Activated T-helper 1 cell treated with Interleukin-2 at 50 U/mL for 16 hours (primary cell): Measurements from ENCODE around the gene GYPA.
"Not testable (repeated sequence)": the region's sequence is repeated elsewhere in the genome, so short reads cannot be mapped to it uniquely, and the experiment has no call there.

Experiments
- DNase-seq: peaks from one replicate; pipeline ENCODE4 v3.0.0-alpha.2; 2020; ENCODE audit warnings: low read depth

The GYPA gene

DNA sequence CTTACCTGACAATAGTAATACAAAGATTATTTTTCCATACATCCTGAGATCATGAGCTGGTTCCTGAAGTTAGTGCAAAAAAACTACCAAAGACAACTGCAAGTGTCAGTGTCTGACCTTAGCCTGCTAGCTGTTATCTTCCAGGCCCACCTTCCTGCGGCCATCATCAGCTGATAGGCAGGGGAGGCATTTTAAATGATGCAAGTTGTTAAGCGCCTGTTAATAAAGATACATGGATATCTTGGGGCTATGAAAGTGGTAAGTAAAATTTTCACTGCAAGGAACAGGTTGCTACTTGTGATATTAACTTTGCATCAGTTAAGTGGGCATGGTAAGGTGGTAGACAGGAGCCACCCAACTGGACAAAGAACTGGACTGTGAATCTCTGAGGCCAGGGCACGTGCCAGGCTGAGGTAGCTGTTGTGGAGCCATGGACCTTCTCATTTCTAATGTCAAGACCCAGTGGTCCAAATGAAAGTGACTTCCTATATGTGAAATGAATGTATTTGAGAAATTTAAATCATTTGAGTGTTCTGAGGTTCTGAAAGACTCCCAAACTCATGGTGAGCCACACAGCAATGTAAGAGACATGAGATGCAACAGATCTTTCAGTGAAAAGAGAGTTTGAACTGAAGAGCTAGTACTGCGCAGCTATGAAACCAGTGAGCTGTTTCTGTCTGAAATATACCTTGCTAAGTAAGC is at the start of gene GYPA:
Gene GYPA (minus strand): TSS at position 125 of the 702 bp plus-strand sequence. CDS start 83 bp downstream, at position 42.
- not testable (repeated sequence) for DNase-seq

DNA sequence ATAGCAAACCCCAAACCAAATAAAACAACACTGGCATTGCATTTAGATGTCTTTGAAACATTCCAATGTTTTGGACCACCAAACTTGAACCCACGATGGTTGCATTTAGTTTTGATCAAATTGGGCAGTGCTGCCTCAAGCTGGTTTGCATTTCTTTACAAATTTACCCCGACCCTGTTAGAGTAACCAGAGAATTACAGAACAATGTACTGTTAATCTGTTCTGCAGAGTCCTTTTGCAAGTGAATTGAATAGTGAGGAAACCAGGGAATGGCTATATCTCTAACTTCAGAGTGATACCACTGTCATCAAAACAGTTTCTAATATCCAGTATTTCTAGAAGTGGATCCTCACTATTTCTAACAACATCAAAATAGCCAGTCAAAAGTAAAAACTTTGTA is 49.5 kb upstream of the GYPA start:
- DNase-seq: no peak

DNA sequence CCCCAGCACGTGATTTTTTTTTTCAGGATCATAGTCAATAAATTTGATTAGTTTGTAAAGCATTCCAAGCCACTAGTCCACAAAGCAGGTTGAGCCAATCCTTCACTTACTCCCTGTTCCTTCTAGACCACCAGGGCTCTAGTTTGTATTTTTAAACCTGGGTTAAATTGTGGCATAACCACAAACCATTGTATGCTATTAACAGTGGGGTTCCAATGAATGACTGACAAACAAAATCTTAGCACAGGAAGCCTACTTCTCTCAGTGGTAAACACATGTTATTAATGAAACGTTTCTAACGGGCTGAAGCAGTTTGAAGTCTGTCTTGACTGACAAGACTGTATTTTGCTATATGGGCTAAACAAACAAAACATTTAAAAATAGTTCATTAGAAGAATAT is 48.6 kb upstream of the GYPA start:
- DNase-seq: no peak

GRCh38 chr4:144185086-144185485 is 44.6 kb upstream of the GYPA start:
- no peak for DNase-seq

DNA sequence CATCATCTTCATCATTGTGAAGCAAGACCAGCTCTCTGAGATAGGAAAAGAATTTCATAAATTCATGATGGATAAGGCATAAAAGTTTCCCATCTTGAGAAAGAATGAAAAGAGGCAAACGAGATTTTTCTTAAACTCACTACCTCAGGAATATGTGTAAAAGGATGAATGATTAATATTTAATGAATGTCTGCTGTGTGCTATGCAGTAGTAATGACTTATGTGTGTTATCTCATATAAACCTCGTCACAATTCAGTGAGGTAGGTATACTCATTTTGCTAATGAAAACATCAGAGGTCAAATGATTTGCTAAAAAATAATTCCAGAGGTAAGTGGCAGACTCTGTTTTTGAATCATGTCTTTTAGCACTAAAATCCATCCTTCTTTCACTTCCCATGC is 42.6 kb upstream of the GYPA start:
- no peak for DNase-seq

GRCh38 chr4:144181391-144181790 is 40.9 kb upstream of the GYPA start:
- DNase-seq: no peak

GRCh38 chr4:144179152-144179739 is 38.7 kb upstream of the GYPA start:
- DNase-seq: no peak

GRCh38 chr4:144178414-144178813 is 37.9 kb upstream of the GYPA start:
- no peak for DNase-seq

DNA sequence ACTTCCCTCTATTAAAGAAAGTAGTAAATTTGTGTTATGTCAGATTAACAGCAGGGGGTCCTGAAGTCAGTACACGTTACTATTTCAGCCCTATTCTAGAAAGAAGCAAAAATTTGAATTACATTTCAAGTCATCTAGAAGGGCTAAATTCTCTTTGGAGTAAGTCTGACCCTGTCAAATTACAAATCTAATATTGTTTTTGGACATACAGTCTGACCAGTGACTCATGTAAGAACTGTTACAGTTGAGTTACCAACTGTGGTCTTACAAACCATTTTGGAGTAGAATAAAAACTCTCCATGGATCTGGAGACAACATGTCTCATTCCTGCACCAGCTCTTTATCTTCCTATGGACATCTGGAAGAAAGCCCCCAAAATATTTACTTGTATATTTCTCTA is 36.0 kb upstream of the GYPA start:
- no peak for DNase-seq

DNA sequence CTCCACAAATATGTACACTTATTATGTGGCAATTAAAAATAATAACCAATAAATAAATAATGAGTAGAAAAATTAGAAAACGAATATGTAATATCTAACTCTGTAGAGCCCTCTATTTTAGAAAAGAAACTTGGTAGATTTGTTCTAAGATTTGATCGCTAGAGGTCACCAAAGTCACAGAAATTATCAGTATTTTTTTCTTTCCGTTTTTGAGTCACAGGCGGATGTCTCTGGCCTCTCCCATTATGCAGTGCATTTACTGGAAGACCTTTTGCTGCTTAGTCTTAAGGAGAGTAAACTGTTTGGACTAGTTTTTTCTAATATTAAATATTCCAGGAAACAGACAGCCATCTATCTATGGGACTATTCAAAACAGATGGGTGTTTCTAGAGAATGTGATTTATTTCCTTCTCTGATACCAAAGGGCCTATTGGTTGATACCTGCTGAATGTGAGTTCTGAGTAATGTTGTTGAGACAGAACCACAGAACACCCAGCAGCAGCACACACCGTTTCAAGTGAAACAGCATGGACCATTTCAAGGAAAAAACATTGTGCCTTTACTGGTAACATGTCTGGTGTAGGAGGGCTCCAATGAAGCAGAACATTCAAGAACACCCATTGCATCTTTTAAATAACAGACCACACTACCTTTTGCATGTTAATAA is 34.0 kb upstream of the GYPA start:
- no peak for DNase-seq

GRCh38 chr4:144171697-144172096 is 31.2 kb upstream of the GYPA start:
- DNase-seq: no peak

DNA sequence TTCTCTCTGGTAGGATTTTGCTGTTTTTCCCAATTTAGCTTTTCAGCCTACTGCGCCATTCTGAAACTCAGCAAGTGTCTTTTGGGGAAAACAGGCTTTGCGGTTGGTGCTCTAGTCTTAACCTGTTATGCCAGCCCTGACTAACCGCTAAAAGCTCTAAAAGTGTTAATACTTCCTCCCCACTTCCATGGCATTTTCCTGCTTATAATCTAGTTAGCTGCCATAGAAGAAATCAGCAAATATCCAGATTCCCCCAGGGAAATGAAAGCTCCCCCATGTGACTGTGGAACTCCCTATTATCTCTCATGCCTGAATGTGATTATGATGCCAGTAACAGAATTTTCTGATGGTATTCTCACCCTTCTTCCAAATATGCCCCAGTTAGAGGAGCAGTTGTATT is 28.7 kb upstream of the GYPA start:
- no peak for DNase-seq

GRCh38 chr4:144154044-144154443 is 13.5 kb upstream of the GYPA start:
- no peak for DNase-seq

DNA sequence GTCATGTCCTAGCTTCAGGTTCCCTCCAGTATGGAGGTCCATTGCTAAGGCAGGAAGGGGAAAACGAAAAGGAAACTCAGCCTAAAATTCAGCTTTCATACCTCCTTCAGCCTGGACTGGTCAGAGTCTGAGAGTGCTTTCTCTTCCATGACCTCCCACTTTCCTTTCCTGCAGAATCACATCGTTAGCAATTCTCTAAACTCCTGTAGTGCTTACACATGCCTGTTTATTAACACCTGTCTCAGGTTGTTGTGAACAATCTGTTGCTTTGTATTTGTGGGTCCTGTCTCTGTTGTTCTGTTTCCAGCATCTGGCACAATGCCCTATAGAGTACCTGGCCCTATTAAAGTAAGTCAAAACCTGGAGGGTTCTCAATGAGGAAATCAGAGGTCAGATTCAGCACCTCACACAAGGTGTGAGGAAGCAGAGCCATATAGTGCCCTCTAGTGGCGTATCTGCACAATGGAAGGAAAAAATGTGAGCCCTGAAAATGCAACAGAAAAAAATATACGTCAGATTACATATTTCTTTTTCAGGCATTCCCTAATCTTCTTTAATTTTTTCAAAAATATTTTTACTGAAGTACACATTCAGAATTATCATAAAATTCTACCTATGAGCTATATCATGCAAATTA is 2.3 kb upstream of the GYPA start:
- not testable (repeated sequence) for DNase-seq

DNA sequence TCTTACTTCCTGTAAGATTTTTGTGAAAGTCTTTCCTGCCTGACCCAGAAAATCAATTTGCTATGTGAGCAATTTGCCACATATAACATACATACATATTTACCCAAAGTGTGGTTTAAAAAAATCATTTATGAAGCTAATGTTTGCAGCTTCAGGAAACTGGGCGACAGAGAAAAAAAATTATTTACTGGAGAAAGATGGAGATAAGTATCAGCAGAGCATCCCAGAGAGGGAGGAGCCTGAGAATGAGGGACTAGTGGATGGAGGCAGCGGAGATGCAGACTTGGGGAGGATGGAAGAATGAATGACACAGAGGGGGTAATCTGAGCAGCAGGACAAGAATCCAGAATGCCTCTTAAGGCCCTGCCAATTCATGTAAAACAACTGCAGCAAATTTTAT is 975 bp upstream of the GYPA start:
- no peak for DNase-seq

DNA sequence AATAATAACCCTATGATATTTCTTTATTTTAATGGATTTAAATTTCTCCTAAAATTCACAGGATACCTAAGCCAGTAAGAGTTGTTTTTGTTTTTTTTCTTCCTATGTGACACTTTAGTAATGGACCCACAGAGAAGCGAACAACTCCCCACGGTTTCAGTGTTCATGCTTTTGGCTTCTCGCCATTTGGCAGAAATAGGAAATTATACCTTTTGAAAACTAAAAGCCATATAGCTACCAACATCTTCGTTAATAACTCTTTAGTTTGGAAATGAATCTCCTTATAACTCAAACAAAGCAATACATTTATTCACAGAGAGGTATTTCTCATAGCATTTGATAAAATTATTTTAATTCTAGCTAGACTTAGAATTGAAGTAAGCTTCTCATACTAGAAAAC is 527 bp downstream of the GYPA start:
- DNase-seq: not testable (repeated sequence)

GRCh38 chr4:144139547-144139946 is 971 bp downstream of the GYPA start:
- DNase-seq: not testable (repeated sequence)

GRCh38 chr4:144138239-144138638 is 2.3 kb downstream of the GYPA start:
- not testable (repeated sequence) for DNase-seq

GRCh38 chr4:144137137-144137931 is 3.2 kb downstream of the GYPA start:
- not testable (repeated sequence) for DNase-seq

GRCh38 chr4:144136189-144136588 is 4.3 kb downstream of the GYPA start:
- not testable (repeated sequence) for DNase-seq

- not testable (repeated sequence) for DNase-seq
These were observed 10.4 kb downstream of the GYPA start for GRCh38 chr4:144130167-144130566.

GRCh38 chr4:144129336-144129875 is 11.1 kb downstream of the GYPA start:
- DNase-seq: not testable (repeated sequence)
